ENCODE results near the gene TIGD1.

GRCh38 chr2:232568161-232568560 is 17.8 kb upstream of the TIGD1 start:
- no peak for TF ChIP-seq CTCF (IDR thresholded peaks at IDR 0.05)
- no peak for TF ChIP-seq EP300 (IDR thresholded peaks at IDR 0.05; ENCODE audit: borderline replicate concordance in 1 of 2, low read depth in 1 of 2, low read length in 1 of 2)
- no peak for TF ChIP-seq GATA2 (CRISPR knock-in tag; IDR thresholded peaks at IDR 0.05)
- TF ChIP-seq NRF1 (IDR thresholded peaks at IDR 0.05; ENCODE audit: low read depth, low read length), result no peak
- TF ChIP-seq ZBTB33 (IDR thresholded peaks at IDR 0.05; ENCODE audit: borderline replicate concordance, low read depth), result no peak
- TF ChIP-seq POLR2AphosphoS5 (IDR thresholded peaks at IDR 0.05; ENCODE audit: low read depth, low read length), result no peak
- no peak for TF ChIP-seq REST (IDR thresholded peaks at IDR 0.05; ENCODE audit: low read depth, low read length)
- no peak for TF ChIP-seq EZH2phosphoT487 (IDR thresholded peaks at IDR 0.05; ENCODE audit: borderline replicate concordance, low read depth)
- TF ChIP-seq RXRA (IDR thresholded peaks at IDR 0.05; ENCODE audit: borderline replicate concordance, low read depth), result no peak
- TF ChIP-seq FOXM1 (IDR thresholded peaks at IDR 0.05; ENCODE audit: low read depth), result no peak
- no peak for TF ChIP-seq MAX (IDR thresholded peaks at IDR 0.05; ENCODE audit: low read depth)
- no peak for TF ChIP-seq MXI1 (IDR thresholded peaks at IDR 0.05; ENCODE audit: low read depth, low read length)
- TF ChIP-seq MEF2A (IDR thresholded peaks at IDR 0.05; ENCODE audit: borderline replicate concordance, low read depth), result no peak
- no peak for TF ChIP-seq NFIC (IDR thresholded peaks at IDR 0.05; ENCODE audit: borderline replicate concordance)
